ENCODE measurements around the gene RAB15. TPM values are rescaled to one million over a fixed set of nuclear protein-coding genes. Genes with fewer than 3 reads are reported as not detected.

RAB15 gene
- total and polyA plus RNA-seq, 9 of the 15 experiments (the other 6 are each of a cell fraction or from before 2014, with no cell fraction given): 0.09 to 0.30 (median 0.16) TPM; not detected in 2

DNA sequence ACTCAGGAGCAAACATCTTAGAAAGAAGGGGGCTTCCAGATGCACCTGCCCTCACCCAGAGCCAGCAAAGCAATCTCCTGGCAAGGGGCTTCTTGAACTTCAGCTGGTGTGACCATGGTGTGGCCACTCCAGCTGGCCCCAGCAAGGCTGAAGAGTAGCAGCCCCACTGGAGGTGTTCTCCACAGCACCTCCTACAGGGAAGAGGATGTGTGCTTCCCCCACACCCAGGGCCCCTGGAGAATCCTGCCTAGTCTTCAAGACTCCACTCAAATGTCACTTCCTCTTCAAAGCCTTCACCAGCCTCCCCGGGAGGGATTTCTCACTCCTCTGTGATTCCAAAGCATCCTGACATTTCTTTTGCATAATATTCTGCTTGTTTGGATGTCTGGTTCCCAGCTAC lies 8.5 kb downstream of the RAB15 start (continued):
- TF ChIP-seq, protein P1, sequence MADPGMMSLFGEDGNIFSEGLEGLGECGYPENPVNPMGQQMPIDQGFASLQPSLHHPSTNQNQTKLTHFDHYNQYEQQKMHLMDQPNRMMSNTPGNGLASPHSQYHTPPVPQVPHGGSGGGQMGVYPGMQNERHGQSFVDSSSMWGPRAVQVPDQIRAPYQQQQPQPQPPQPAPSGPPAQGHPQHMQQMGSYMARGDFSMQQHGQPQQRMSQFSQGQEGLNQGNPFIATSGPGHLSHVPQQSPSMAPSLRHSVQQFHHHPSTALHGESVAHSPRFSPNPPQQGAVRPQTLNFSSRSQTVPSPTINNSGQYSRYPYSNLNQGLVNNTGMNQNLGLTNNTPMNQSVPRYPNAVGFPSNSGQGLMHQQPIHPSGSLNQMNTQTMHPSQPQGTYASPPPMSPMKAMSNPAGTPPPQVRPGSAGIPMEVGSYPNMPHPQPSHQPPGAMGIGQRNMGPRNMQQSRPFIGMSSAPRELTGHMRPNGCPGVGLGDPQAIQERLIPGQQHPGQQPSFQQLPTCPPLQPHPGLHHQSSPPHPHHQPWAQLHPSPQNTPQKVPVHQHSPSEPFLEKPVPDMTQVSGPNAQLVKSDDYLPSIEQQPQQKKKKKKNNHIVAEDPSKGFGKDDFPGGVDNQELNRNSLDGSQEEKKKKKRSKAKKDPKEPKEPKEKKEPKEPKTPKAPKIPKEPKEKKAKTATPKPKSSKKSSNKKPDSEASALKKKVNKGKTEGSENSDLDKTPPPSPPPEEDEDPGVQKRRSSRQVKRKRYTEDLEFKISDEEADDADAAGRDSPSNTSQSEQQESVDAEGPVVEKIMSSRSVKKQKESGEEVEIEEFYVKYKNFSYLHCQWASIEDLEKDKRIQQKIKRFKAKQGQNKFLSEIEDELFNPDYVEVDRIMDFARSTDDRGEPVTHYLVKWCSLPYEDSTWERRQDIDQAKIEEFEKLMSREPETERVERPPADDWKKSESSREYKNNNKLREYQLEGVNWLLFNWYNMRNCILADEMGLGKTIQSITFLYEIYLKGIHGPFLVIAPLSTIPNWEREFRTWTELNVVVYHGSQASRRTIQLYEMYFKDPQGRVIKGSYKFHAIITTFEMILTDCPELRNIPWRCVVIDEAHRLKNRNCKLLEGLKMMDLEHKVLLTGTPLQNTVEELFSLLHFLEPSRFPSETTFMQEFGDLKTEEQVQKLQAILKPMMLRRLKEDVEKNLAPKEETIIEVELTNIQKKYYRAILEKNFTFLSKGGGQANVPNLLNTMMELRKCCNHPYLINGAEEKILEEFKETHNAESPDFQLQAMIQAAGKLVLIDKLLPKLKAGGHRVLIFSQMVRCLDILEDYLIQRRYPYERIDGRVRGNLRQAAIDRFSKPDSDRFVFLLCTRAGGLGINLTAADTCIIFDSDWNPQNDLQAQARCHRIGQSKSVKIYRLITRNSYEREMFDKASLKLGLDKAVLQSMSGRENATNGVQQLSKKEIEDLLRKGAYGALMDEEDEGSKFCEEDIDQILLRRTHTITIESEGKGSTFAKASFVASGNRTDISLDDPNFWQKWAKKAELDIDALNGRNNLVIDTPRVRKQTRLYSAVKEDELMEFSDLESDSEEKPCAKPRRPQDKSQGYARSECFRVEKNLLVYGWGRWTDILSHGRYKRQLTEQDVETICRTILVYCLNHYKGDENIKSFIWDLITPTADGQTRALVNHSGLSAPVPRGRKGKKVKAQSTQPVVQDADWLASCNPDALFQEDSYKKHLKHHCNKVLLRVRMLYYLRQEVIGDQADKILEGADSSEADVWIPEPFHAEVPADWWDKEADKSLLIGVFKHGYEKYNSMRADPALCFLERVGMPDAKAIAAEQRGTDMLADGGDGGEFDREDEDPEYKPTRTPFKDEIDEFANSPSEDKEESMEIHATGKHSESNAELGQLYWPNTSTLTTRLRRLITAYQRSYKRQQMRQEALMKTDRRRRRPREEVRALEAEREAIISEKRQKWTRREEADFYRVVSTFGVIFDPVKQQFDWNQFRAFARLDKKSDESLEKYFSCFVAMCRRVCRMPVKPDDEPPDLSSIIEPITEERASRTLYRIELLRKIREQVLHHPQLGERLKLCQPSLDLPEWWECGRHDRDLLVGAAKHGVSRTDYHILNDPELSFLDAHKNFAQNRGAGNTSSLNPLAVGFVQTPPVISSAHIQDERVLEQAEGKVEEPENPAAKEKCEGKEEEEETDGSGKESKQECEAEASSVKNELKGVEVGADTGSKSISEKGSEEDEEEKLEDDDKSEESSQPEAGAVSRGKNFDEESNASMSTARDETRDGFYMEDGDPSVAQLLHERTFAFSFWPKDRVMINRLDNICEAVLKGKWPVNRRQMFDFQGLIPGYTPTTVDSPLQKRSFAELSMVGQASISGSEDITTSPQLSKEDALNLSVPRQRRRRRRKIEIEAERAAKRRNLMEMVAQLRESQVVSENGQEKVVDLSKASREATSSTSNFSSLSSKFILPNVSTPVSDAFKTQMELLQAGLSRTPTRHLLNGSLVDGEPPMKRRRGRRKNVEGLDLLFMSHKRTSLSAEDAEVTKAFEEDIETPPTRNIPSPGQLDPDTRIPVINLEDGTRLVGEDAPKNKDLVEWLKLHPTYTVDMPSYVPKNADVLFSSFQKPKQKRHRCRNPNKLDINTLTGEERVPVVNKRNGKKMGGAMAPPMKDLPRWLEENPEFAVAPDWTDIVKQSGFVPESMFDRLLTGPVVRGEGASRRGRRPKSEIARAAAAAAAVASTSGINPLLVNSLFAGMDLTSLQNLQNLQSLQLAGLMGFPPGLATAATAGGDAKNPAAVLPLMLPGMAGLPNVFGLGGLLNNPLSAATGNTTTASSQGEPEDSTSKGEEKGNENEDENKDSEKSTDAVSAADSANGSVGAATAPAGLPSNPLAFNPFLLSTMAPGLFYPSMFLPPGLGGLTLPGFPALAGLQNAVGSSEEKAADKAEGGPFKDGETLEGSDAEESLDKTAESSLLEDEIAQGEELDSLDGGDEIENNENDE (IDR thresholded peaks at IDR 0.05; ENCODE audit: low read depth, low read length): no peak
- no peak for TF ChIP-seq HDGF (IDR thresholded peaks at IDR 0.05)
- TF ChIP-seq, protein P2, sequence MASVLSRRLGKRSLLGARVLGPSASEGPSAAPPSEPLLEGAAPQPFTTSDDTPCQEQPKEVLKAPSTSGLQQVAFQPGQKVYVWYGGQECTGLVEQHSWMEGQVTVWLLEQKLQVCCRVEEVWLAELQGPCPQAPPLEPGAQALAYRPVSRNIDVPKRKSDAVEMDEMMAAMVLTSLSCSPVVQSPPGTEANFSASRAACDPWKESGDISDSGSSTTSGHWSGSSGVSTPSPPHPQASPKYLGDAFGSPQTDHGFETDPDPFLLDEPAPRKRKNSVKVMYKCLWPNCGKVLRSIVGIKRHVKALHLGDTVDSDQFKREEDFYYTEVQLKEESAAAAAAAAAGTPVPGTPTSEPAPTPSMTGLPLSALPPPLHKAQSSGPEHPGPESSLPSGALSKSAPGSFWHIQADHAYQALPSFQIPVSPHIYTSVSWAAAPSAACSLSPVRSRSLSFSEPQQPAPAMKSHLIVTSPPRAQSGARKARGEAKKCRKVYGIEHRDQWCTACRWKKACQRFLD (CRISPR knock-in tag; IDR thresholded peaks at IDR 0.05): no peak
- TF ChIP-seq, protein P3, sequence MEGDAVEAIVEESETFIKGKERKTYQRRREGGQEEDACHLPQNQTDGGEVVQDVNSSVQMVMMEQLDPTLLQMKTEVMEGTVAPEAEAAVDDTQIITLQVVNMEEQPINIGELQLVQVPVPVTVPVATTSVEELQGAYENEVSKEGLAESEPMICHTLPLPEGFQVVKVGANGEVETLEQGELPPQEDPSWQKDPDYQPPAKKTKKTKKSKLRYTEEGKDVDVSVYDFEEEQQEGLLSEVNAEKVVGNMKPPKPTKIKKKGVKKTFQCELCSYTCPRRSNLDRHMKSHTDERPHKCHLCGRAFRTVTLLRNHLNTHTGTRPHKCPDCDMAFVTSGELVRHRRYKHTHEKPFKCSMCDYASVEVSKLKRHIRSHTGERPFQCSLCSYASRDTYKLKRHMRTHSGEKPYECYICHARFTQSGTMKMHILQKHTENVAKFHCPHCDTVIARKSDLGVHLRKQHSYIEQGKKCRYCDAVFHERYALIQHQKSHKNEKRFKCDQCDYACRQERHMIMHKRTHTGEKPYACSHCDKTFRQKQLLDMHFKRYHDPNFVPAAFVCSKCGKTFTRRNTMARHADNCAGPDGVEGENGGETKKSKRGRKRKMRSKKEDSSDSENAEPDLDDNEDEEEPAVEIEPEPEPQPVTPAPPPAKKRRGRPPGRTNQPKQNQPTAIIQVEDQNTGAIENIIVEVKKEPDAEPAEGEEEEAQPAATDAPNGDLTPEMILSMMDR (IDR thresholded peaks at IDR 0.05 in 2 of 3, conservative IDR thresholded peaks at IDR 0.05 in 1 of 3; ENCODE audit: insufficient read depth in 2 of 3, low read depth in 1 of 3, low read length in 3 of 3): peak; percentile 21 to 38 (median 32); a peak in 3 of 6 replicates
- TF ChIP-seq SMAD3 (CRISPR knock-in tag; conservative IDR thresholded peaks at IDR 0.05): no peak
